H9 (cell line): Measurements from ENCODE around the gene TNKS1BP1. TPM values are rescaled to one million over a fixed set of nuclear protein-coding genes. Genes with fewer than 3 reads are reported as not detected.

Source experiments
- DNase-seq: peaks from one replicate; pipeline ENCODE4 v3.0.0-alpha.2; 2017
- H2AFZ ChIP-seq: one replicate; pipeline ENCODE4 v1.6.1; 2013; ENCODE audit warnings: mild to moderate bottlenecking, low read length, control low read depth, moderate library complexity
- H2AK5ac ChIP-seq: 2 replicates; pipeline ENCODE4 v1.6.1; 2013; ENCODE audit warnings: low read length, control low read depth, mixed read lengths; ENCODE audit not compliant: insufficient read length
- H2BK120ac ChIP-seq: one replicate; pipeline ENCODE4 v1.6.1; 2013; ENCODE audit warnings: low read depth, mild to moderate bottlenecking, low read length, control low read depth, inconsistent platforms; ENCODE audit not compliant: poor library complexity, severe bottlenecking
- H2BK12ac ChIP-seq: 2 replicates; pipeline ENCODE4 v1.6.1; 2013; ENCODE audit warnings: low read length, control low read depth, mixed read lengths, low read depth; ENCODE audit not compliant: insufficient read length
- H2BK15ac ChIP-seq: 2 replicates; pipeline ENCODE4 v1.6.1; 2013; ENCODE audit warnings: low read depth, low read length, control low read depth
- H2BK20ac ChIP-seq: one replicate; pipeline ENCODE4 v1.6.1; 2013; ENCODE audit warnings: low read depth, mild to moderate bottlenecking, low read length, control low read depth, inconsistent platforms; ENCODE audit not compliant: poor library complexity, severe bottlenecking
- H2BK5ac ChIP-seq: 2 replicates; pipeline ENCODE4 v1.6.1; 2013; ENCODE audit warnings: low read length, control low read depth, mixed read lengths; ENCODE audit not compliant: insufficient read length
- H3K14ac ChIP-seq: 2 replicates; pipeline ENCODE4 v1.6.1; 2013; ENCODE audit warnings: low read length, control low read depth; ENCODE audit not compliant: insufficient read depth
- H3K18ac ChIP-seq: 2 replicates; pipeline ENCODE4 v1.6.1; 2013; ENCODE audit warnings: low read depth, mild to moderate bottlenecking, mixed read lengths, low read length, control low read depth; ENCODE audit not compliant: insufficient read length
- H3K23ac ChIP-seq: 2 replicates; pipeline ENCODE4 v1.6.1; 2013; ENCODE audit warnings: low read length, control low read depth, mixed read lengths, low read depth; ENCODE audit not compliant: insufficient read length
- H3K23me2 ChIP-seq: 2 replicates; pipeline ENCODE4 v1.6.1; 2013; ENCODE audit warnings: low read depth, mild to moderate bottlenecking, mixed read lengths, low read length, control low read depth; ENCODE audit not compliant: insufficient read length, poor library complexity, severe bottlenecking
- H3K27ac ChIP-seq: 2 replicates; pipeline ENCODE4 v1.5.1; 2013; ENCODE audit warnings: low read length, control low read depth, mixed read lengths, low read depth; ENCODE audit not compliant: insufficient read length
- H3K27me3 ChIP-seq: 2 replicates; pipeline ENCODE4 v1.6.1; 2013; ENCODE audit warnings: low read length, control low read depth, inconsistent platforms; ENCODE audit not compliant: insufficient read depth
- H3K4ac ChIP-seq: 2 replicates; pipeline ENCODE4 v1.6.1; 2013; ENCODE audit warnings: low read depth, mild to moderate bottlenecking, control low read depth, inconsistent platforms, low read length, moderate library complexity
- H3K4me1 ChIP-seq: 2 replicates; pipeline ENCODE4 v1.6.1; 2013; ENCODE audit warnings: low read length, control low read depth, inconsistent platforms; ENCODE audit not compliant: insufficient read depth
- H3K4me2 ChIP-seq: 2 replicates; pipeline ENCODE4 v1.6.1; 2013; ENCODE audit warnings: low read length, control low read depth, mixed read lengths; ENCODE audit not compliant: insufficient read length, insufficient read depth
- H3K56ac ChIP-seq: 2 replicates; pipeline ENCODE4 v1.6.1; 2013; ENCODE audit warnings: low read depth, mild to moderate bottlenecking, mixed read lengths, low read length, control low read depth; ENCODE audit not compliant: insufficient read length
- H3K79me1 ChIP-seq: 2 replicates; pipeline ENCODE4 v1.6.1; 2013; ENCODE audit warnings: low read depth, mild to moderate bottlenecking, moderate library complexity, low read length, control low read depth, inconsistent platforms; ENCODE audit not compliant: insufficient read depth, poor library complexity, severe bottlenecking
- H3K79me2 ChIP-seq: 2 replicates; pipeline ENCODE4 v1.6.1; 2013; ENCODE audit warnings: low read length, control low read depth, inconsistent platforms; ENCODE audit not compliant: insufficient read depth
- H3K9ac ChIP-seq: 2 replicates; pipeline ENCODE4 v1.6.1; 2013; ENCODE audit warnings: low read length, control low read depth, mixed read lengths; ENCODE audit not compliant: insufficient read length; ENCODE audit errors: extremely low read depth
- H3K9me3 ChIP-seq: one replicate; pipeline ENCODE4 v1.6.1; 2013; ENCODE audit warnings: low read depth, low read length, inconsistent platforms; ENCODE audit not compliant: control insufficient read depth
- H3T11ph ChIP-seq: one replicate; pipeline ENCODE4 v1.6.1; 2013; ENCODE audit warnings: mild to moderate bottlenecking, low read length, control low read depth, inconsistent platforms
- H4K20me1 ChIP-seq: one replicate; pipeline ENCODE4 v1.6.1; 2013; ENCODE audit not compliant: control insufficient read depth, insufficient read length, insufficient read depth
- H4K5ac ChIP-seq: 2 replicates; pipeline ENCODE4 v1.6.1; 2013; ENCODE audit warnings: low read depth, mild to moderate bottlenecking, mixed read lengths, low read length, control low read depth; ENCODE audit not compliant: insufficient read length
- H4K8ac ChIP-seq: replicated peaks from 2 replicates; pipeline ENCODE4 v1.6.1; 2013; ENCODE audit warnings: low read length, control low read depth, mixed read lengths, low read depth; ENCODE audit not compliant: insufficient read length
- H4K91ac ChIP-seq: 2 replicates; pipeline ENCODE4 v1.6.1; 2013; ENCODE audit warnings: low read depth, mild to moderate bottlenecking, moderate library complexity, mixed read lengths, low read length, control low read depth; ENCODE audit not compliant: insufficient read length
- H3K27ac Mint-ChIP-seq, 3 experiments: 2 replicates in 2 of 3; 3 replicates in 1 of 3; pipeline ENCODE4 v1.8.0; 2020 to 2021; ENCODE audit warnings: mixed read lengths in 3 of 3, mild to moderate bottlenecking in 1 of 3, moderate library complexity in 1 of 3
- H3K27me3 Mint-ChIP-seq: 2 replicates; pipeline ENCODE4 v1.8.0; 2021; ENCODE audit warnings: low read depth, mild to moderate bottlenecking, moderate library complexity, mixed read lengths
- H3K36me3 Mint-ChIP-seq, 3 experiments: 2 replicates in 2 of 3; 3 replicates in 1 of 3; pipeline ENCODE4 v1.8.0; 2020 to 2021; ENCODE audit warnings: low read depth in 3 of 3, mixed read lengths in 3 of 3; ENCODE audit not compliant: insufficient read depth in 1 of 3
- H3K4me1 Mint-ChIP-seq, 2 experiments: 2 replicates each; pipeline ENCODE4 v1.8.0; 2020; ENCODE audit warnings: mixed read lengths in 2 of 2
- H3K4me3 Mint-ChIP-seq, 2 experiments: 2 replicates in 1 of 2; 3 replicates in 1 of 2; pipeline ENCODE4 v1.8.0; 2020 to 2021; ENCODE audit warnings: mild to moderate bottlenecking in 2 of 2, mixed read lengths in 2 of 2, moderate library complexity in 1 of 2
- H3K9me3 Mint-ChIP-seq, 2 experiments: 2 replicates in 1 of 2; 3 replicates in 1 of 2; pipeline ENCODE4 v1.8.0; 2020; ENCODE audit warnings: mild to moderate bottlenecking in 2 of 2, mixed read lengths in 2 of 2, moderate library complexity in 1 of 2
- WGBS: extraction: QIAGEN DNeasy Blood & Tissue Kit; methylation state at CpG from one replicate; pipeline ENCODE4 v1.1.7; 2013; ENCODE audit warnings: missing lambda C conversion rate, low lambda C conversion rate, mixed read lengths; ENCODE audit not compliant: insufficient read length; ENCODE audit errors: extremely low coverage; 5-methylcytosine and 5-hydroxymethylcytosine counted together
- total RNA-seq: library from RNA; stranded (reverse); gene quantifications from 2 replicates; pipeline ENCODE4 v1.2.1, GENCODE V29; 2021
- TF ChIP-seq, protein P1 (sequence below): fragments of 200-600 bp; sonication (generic); conservative IDR thresholded peaks from 3 replicates; pipeline ENCODE4 v1.8.0; 2021; ENCODE audit warnings: antibody characterized with exemption, mild to moderate bottlenecking

TNKS1BP1 gene
- total RNA-seq, 1 experiment from 2014 or later: 130 TPM

- Histone ChIP-seq H3K27me3 (no peaks in the 10 kb centered on the region), H3K79me2 (no peaks in the 10 kb centered on the region), H3K4me1 (no peaks in the 10 kb centered on the region), H2BK12ac (no peak overlapping the region), H3K56ac (no peak overlapping the region), H2BK15ac (no peak overlapping the region), H3K9ac (no peak overlapping the region), H4K20me1 (no peaks in the 10 kb centered on the region), H3K79me1 (no peaks in the 10 kb centered on the region), H3K27ac (no peak overlapping the region), H2AK5ac (no peak overlapping the region), H4K5ac (no peak overlapping the region), H4K91ac (no peak overlapping the region), H3K14ac (no peak overlapping the region), H3K18ac (no peak overlapping the region), H4K8ac (no peak overlapping the region), H2BK120ac (no peak overlapping the region), H3K23ac (no peak overlapping the region), H3K23me2 (peaks cover 5% of the 10 kb centered on the region), H2AFZ (no peak overlapping the region), H2BK20ac (no peak overlapping the region), H3K4me2 (no peak overlapping the region), H3T11ph (no peak overlapping the region), H2BK5ac (no peak overlapping the region), H3K9me3 (no peaks in the 10 kb centered on the region), H3K4ac (no peak overlapping the region)
- peaks cover 0 to 5% (median 0%) of the 10 kb centered on the region in 3 experiments; a peak in 2 of 7 replicates for H3K36me3 Mint-ChIP-seq
- no CpG with 5 or more reads among the region's 5 CpGs for WGBS
- peaks cover 29% of the 10 kb centered on the region for H3K27me3 Mint-ChIP-seq
- TF ChIP-seq, protein P1, sequence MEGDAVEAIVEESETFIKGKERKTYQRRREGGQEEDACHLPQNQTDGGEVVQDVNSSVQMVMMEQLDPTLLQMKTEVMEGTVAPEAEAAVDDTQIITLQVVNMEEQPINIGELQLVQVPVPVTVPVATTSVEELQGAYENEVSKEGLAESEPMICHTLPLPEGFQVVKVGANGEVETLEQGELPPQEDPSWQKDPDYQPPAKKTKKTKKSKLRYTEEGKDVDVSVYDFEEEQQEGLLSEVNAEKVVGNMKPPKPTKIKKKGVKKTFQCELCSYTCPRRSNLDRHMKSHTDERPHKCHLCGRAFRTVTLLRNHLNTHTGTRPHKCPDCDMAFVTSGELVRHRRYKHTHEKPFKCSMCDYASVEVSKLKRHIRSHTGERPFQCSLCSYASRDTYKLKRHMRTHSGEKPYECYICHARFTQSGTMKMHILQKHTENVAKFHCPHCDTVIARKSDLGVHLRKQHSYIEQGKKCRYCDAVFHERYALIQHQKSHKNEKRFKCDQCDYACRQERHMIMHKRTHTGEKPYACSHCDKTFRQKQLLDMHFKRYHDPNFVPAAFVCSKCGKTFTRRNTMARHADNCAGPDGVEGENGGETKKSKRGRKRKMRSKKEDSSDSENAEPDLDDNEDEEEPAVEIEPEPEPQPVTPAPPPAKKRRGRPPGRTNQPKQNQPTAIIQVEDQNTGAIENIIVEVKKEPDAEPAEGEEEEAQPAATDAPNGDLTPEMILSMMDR: no peak
- no peak for DNase-seq
- peak overlapping the region in 1 of 3 experiments; percentile 9; a peak in 1 of 7 replicates for H3K27ac Mint-ChIP-seq
- peaks cover 3 to 8% of the 10 kb centered on the region in 2 experiments; a peak in 4 of 5 replicates for H3K9me3 Mint-ChIP-seq
- peaks cover 20 to 30% of the 10 kb centered on the region in 2 experiments for H3K4me1 Mint-ChIP-seq
- no peak overlapping the region for H3K4me3 Mint-ChIP-seq
These were observed 28.3 kb upstream of the TNKS1BP1 start for GRCh38 chr11:57353036-57353435.
